Posterior vena cava (tissue), 2 donors: ENCODE measurements around the gene ABHD1. TPM values are rescaled to one million over a fixed set of nuclear protein-coding genes. Genes with fewer than 3 reads are reported as not detected.

Experiments used
- DNase-seq: peaks from one replicate; pipeline ENCODE4 v3.0.0-alpha.2; 2020; ENCODE audit warnings: low spot score
- intact Hi-C, 2 donors: fragments of 100-400 bp; cut with DNase I; formaldehyde crosslinking; loops; one replicate each; pipeline versions ENCODE4 v1.14.1 to v1.14.2; 2022 to 2023
- total RNA-seq, 2 donors: library from RNA; stranded (reverse); fragmentation: NEBNext Ultra II Directional; extraction: Animal tissue kit (Norgen Biotek cat#: 25700); gene quantifications; one replicate each; pipeline ENCODE4 v1.2.1, GENCODE V29; 2021
- donor health status: DM: yes; HTN: yes; CAD: no.
- donor health status: DM: yes; HTN: yes; CAD: no.

ABHD1 gene
- total RNA-seq, 2 donors from 2014 or later, result 0.37 to 0.48 TPM

DNA sequence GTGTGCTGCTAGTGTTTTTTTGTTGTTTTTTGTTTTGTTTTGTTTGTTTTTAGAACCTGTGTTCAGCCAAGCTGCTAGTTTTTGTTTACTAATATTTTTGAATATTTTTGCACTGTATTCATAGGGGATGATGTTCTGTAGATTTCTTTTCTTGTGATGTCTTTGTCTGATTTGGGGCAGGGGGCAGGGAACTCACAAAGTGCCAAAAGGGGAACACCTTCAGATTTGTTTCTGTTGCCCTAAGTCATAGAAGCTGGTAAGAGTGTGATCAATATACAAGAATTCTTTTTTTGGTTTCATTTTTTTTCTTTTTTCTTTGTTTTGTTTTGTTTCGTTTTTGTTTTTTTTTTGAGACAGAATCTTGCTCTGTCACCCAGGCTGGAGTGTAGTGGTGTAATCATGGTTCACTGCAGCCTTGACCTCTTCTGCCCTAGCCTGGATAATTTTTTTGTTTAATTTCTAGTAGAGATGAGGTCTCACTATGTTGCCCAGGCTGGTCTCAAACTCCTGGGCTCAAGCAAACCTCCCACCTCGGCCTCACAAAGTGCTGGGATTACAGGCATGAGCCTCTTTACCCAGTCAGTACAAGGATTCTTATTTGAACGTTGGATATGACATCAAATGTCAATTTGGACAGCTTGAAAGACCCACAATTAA is 55.9 kb downstream of the ABHD1 start:
- intact Hi-C loops, result no loop called here
- no peak for DNase-seq

Other genes with a start within 250 kb of the ABHD1 start
- 10 to 100 TPM; 11.4 to 16.3 TPM for gene MAPRE3, start 153.2 kb upstream of the ABHD1 start, total RNA-seq
- 10 to 100 TPM; 68.0 to 69.8 TPM for gene TMEM214, start 90.8 kb upstream of the ABHD1 start, total RNA-seq
- gene AGBL5, start 72.1 kb upstream of the ABHD1 start, total RNA-seq, result 10 to 100 TPM; 20.0 to 22.9 TPM
- 100 to 1,000 TPM; 222 to 314 TPM for gene OST4, start 52.2 kb upstream of the ABHD1 start, total RNA-seq
- 100 to 1,000 TPM; 178 to 323 TPM for gene EMILIN1, start 45.2 kb upstream of the ABHD1 start, total RNA-seq
- 1 to 10 TPM; 5.7 to 7.8 TPM for gene KHK, start 37.0 kb upstream of the ABHD1 start, total RNA-seq
- 10 to 100 TPM; 25.8 to 27.8 TPM for gene CGREF1, start 4.7 kb upstream of the ABHD1 start, total RNA-seq
- 10 to 100 TPM; 90.7 to 92.3 TPM for gene PREB, start 10.8 kb downstream of the ABHD1 start, total RNA-seq
- gene PRR30, start 15.6 kb downstream of the ABHD1 start, total RNA-seq, result not detected
- 10 to 100 TPM in 1 of 2 donors, 1 to 10 TPM in 1; 5.0 to 10.7 TPM for gene TCF23, start 25.2 kb downstream of the ABHD1 start, total RNA-seq
- gene ATRAID, start 88.2 kb downstream of the ABHD1 start, total RNA-seq, result 100 to 1,000 TPM in 1 of 2 donors, 10 to 100 TPM in 1; 76.1 to 116 TPM
- 10 to 100 TPM; 15.3 to 16.8 TPM for gene SLC5A6, start 88.5 kb downstream of the ABHD1 start, total RNA-seq
- gene CAD, start 93.6 kb downstream of the ABHD1 start, total RNA-seq, result 10 to 100 TPM; 20.1 to 27.4 TPM
- gene SLC30A3, start 139.2 kb downstream of the ABHD1 start, total RNA-seq, result 1 to 10 TPM in 1 of 2 donors, under 1 TPM in 1; 0.24 to 1.4 TPM
- 1 to 10 TPM in 1 of 2 donors, under 1 TPM in 1; 0.19 to 1.0 TPM for gene DNAJC5G, start 151.6 kb downstream of the ABHD1 start, total RNA-seq
- under 1 TPM; 0.32 to 0.52 TPM for gene TRIM54, start 158.6 kb downstream of the ABHD1 start, total RNA-seq
- gene UCN, start 184.6 kb downstream of the ABHD1 start, total RNA-seq, result 1 to 10 TPM in 1 of 2 donors, under 1 TPM in 1; 0.95 to 1.2 TPM
- gene MPV17, start 199.3 kb downstream of the ABHD1 start, total RNA-seq, result 10 to 100 TPM; 59.3 to 69.0 TPM
- gene GTF3C2, start 232.9 kb downstream of the ABHD1 start, total RNA-seq, result 10 to 100 TPM; 36.9 to 41.3 TPM
- gene EIF2B4, start 246.5 kb downstream of the ABHD1 start, total RNA-seq, result 10 to 100 TPM; 30.1 to 36.2 TPM
- gene SNX17, start 246.8 kb downstream of the ABHD1 start, total RNA-seq, result 10 to 100 TPM; 76.4 to 85.3 TPM